Uterus (tissue), 2 donors: ENCODE results near the gene IL17B.

Source experiments
- POLR2A ChIP-seq, 2 donors: fragments of 450-650 bp; IDR thresholded peaks; one replicate each; pipeline ENCODE4 v1.6.1; 2016; ENCODE audit warnings: antibody characterized with exemption in 2 of 2, mild to moderate bottlenecking in 1 of 2, moderate library complexity in 1 of 2
- TF ChIP-seq, protein P1 (sequence below), 4 experiments: fragments of 200-600 bp in 2 of 4; fragments of 450-650 bp in 2 of 4; sonication (generic) in 2 of 4; IDR thresholded peaks; one replicate each; pipeline ENCODE4 v1.5.1; 2016 to 2019; ENCODE audit warnings: antibody characterized with exemption in 4 of 4, mild to moderate bottlenecking in 2 of 4, moderate library complexity in 1 of 4

DNA sequence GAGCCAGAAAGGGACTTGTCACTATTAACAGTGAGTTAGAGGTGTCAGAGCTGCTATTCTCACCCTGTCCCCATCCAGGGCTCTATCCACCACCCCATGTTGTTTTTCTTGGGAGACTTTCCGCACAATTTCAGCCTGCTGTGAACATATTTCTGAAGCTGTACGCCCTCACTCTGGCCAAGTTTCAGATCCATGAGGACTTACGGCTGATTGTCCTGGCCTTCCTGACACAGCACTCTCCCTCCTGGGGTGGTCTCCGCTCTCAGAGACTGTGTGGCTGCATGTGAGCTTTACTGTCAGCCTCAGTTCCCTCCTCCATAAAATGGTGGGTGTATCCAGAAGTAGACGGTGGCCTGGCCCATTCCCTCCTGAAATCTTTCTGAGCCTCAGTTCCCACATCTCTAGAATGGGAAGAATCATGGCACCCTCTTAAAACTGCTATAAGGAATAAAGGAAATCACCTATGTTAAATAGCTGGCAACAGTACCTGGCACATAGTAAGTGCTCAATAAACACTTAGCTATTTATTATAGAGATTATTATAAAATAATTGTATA lies 804 bp upstream of the IL17B start:
- TF ChIP-seq, protein P1, sequence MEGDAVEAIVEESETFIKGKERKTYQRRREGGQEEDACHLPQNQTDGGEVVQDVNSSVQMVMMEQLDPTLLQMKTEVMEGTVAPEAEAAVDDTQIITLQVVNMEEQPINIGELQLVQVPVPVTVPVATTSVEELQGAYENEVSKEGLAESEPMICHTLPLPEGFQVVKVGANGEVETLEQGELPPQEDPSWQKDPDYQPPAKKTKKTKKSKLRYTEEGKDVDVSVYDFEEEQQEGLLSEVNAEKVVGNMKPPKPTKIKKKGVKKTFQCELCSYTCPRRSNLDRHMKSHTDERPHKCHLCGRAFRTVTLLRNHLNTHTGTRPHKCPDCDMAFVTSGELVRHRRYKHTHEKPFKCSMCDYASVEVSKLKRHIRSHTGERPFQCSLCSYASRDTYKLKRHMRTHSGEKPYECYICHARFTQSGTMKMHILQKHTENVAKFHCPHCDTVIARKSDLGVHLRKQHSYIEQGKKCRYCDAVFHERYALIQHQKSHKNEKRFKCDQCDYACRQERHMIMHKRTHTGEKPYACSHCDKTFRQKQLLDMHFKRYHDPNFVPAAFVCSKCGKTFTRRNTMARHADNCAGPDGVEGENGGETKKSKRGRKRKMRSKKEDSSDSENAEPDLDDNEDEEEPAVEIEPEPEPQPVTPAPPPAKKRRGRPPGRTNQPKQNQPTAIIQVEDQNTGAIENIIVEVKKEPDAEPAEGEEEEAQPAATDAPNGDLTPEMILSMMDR (IDR thresholded peaks at IDR 0.05), result no peak
- no peak for TF ChIP-seq POLR2A (IDR thresholded peaks at IDR 0.05)
